Cardiac atrium fibroblast (primary cell): ENCODE measurements around the gene COX6A2. TPM values are rescaled to one million over a fixed set of nuclear protein-coding genes. Genes with fewer than 3 reads are reported as not detected.

Experiments
- total RNA-seq: library from RNA; depleted of rRNA; stranded (reverse); fragments of >200 nt; gene quantifications from 2 replicates; pipeline ENCODE4 v1.2.3, GENCODE V29; 2015

COX6A2 gene
- total RNA-seq: not detected in 2 replicates

DNA sequence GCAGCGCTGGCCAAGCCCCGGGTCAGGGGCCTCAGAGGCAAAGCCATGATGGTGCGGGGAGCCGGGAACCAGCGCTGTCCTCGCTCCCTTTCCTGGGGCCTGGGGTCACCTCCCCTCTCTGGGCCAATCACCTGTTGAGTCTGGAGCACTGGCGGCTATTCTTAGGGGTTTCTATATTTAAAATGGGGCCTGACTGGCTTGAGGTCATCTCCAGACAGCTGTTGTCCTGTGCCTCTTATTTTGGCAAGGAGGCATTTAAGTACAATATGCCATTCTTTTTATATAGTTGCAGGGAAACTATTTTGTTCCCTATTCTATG, at the start of gene COX6A2:
Gene COX6A2 (minus strand): TSS at position 82 of the 319 bp plus-strand sequence. CDS start 35 bp downstream, at position 47.

DNA sequence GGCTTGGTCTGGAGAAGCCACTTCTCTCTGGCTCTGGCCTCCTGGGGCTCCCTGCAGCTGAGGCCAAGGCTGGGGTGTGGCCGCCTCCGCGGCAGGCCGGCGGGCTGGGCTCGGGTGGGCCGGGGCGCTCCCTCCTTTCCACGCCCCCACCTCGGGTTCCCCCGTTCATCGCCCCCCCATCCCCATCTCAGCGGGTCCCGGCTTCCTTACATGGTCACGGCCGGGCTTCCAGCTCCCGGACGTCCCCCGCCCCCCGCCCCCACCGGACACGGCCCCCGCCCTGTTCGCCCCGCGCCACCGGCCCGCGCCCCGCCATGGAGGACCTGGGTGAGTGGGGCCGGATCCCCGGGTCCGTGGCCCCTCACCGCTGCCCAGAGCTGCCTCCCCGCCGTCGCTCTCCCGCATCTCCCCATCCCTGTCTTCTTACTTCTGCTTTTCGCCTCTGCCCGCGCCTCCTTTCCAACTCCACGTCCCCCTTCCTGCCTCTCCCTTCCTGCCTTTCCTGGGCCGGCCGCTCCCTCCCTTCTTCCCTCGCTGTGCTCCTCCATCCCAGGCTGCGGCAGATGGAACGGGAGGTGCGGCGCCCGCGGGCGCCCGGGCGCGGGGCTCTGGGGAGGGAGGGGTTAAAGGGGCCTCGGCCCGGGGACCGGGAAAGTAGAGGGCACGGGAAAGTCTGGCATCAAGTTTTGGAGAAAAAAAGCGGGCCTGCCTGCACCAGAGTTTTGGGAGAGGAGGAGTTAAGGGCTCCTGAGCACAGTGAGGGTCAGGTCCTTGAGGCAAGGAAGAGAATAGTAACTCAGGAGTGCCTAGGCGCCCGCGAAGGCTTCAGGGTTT, 43.9 kb upstream of the COX6A2 start, which contains the start of gene TGFB1I1:
Gene TGFB1I1 (plus strand): TSS at position 278 of the 834 bp plus-strand sequence. CDS start 37 bp downstream, at position 315.

GRCh38 chr16:31458844-31459686, 30.9 kb upstream of the COX6A2 start, which contains the start of gene ARMC5:
Gene ARMC5 (plus strand): TSS chr16:31459501. CDS start chr16:31459525, 24 bp downstream.

DNA sequence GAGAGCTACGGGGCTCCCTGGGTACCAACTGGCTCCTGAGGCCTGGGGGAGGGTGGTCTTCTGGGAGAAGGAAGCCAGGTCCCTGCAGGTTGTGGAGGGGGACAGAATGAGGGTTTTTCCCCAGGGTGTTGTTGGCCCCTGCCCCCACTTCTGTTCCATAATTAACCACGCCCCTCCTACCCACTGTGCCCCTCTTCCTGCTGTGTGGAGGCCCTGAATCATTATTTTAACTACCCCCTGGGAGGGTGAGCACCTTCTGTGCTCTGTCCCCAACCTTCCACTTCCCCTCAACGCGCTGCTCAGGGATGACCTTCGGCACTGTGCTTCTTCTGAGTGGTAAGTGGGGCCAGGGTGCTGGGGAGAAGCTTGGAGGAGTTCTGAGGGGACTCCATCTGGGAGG, 35.1 kb downstream of the COX6A2 start, which contains the start of gene ITGAD:
Gene ITGAD (plus strand): TSS at position 280 of the 400 bp plus-strand sequence. CDS start 26 bp downstream, at position 306.

Other genes with a start within 250 kb of the COX6A2 start
- 34.0 and 54.2 TPM in 2 replicates for gene FUS, start 248.2 kb downstream of the COX6A2 start, total RNA-seq
- gene PYCARD, start 225.6 kb downstream of the COX6A2 start, total RNA-seq: 43.1 and 57.0 TPM in 2 replicates
- 0.54 TPM in 1 of 2 replicates, not detected in the other for gene TRIM72, start 214.2 kb downstream of the COX6A2 start, total RNA-seq
- gene PYDC1, start 211.2 kb downstream of the COX6A2 start, total RNA-seq: not detected in 2 replicates
- not detected in 2 replicates for gene ITGAM, start 168.4 kb downstream of the COX6A2 start, total RNA-seq
- gene ITGAX, start 73.2 kb downstream of the COX6A2 start, total RNA-seq: not detected in 2 replicates
- not detected in 2 replicates for gene ITGAD, start 35.0 kb downstream of the COX6A2 start, total RNA-seq
- 0.65 TPM in 1 of 2 replicates, not detected in the other for gene ZNF843, start 14.4 kb upstream of the COX6A2 start, total RNA-seq
- 13.2 and 15.1 TPM in 2 replicates for gene ARMC5, start 31.1 kb upstream of the COX6A2 start, total RNA-seq
- 72.3 and 119 TPM in 2 replicates for gene TGFB1I1, start 43.8 kb upstream of the COX6A2 start, total RNA-seq
- gene SLC5A2, start 54.8 kb upstream of the COX6A2 start, total RNA-seq: not detected in 2 replicates
- 48.9 and 65.9 TPM in 2 replicates for gene RUSF1, start 80.0 kb upstream of the COX6A2 start, total RNA-seq
- not detected in 2 replicates for gene AHSP, start 99.5 kb upstream of the COX6A2 start, total RNA-seq